A204.1 (cell line): Measurements from ENCODE around the gene PRR33.

Experiments used
- FAIRE-seq: peaks from 2 replicates; lab custom pipeline; 2012; peaks lifted over from hg19 to GRCh38; lab: Jason Lieb, UNC

The PRR33 gene

GRCh38 chr11:1927848-1928469 lies 36.3 kb upstream of the PRR33 start:
- no peak for FAIRE-seq

- no peak for FAIRE-seq
Measured at GRCh38 chr11:1927026-1927847, 35.5 kb upstream of the PRR33 start.

GRCh38 chr11:1926156-1927025 lies 34.7 kb upstream of the PRR33 start:
- FAIRE-seq: no peak

DNA sequence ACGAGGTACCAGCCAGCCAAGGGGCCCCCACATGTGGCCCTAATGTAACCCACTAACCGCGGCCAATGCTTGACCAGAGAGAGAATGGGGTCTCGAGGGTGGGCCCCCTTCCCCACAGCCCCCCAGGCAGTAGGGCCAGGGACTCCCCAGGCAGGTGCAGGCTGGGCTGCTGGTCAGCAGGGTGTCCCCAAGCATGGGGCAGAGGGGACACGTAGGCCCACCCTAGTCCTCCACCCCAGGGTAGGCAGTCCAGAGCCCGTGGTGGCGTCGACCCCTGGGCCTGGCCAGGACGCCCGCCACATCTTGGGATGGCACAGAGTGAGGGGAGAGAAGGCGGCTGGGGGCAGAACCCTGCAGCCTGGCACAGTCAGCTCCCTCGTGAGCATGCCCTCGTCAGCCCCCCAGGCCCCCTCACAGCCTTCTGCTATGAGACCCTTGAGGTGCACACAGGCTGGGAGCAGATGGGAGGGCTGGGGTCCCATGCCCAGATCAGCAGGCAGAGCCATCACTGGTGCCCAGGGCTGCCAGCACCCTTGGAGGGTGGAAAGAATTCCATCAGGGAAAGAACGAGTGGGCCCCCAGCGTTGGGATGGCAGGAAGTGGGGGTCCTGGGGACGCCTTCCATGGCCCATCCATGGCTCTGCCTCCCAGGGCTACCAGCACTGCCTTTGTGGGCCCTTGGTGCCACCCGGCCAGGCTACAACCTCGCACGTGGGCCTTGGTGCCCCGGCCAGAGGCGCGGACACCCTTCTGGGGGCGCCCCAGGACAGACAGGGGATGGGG lies 33.9 kb upstream of the PRR33 start:
- no peak for FAIRE-seq

DNA sequence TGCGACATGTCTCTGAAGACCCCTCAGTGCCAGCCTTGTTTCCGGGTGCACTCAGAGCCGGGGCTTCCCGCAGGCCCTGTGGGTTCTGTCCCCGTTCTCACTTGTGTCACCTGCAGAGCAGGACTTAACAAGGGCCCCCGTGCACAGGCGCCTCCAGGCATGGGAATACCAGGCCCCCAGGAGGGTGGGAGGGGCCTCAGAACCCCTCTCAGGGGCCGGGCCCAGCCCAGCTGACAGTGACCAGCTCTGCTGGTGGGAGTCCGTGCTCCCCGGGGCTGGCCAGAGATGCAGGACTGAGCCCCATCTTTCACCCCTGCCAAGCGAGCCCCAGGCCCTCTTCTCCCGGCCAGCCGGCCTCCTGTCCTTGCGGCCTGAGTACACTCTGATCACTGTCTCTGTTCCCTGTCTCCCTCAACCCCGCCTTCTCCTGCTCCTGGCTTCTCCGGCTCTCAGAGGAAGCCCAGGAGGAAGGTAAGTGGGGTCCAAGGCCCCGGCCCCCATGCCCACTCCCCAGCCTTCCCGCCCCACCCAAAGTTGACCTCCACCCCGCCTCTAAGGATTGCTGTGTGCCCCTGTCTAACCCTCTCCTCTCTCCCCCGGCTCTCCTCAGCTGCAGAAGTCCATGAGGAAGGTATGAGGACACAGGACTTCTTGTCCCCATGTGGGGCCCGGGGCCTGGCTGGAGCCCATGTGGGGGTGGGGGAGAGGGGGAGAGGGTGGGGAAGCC lies 33.1 kb upstream of the PRR33 start:
- no peak for FAIRE-seq

DNA sequence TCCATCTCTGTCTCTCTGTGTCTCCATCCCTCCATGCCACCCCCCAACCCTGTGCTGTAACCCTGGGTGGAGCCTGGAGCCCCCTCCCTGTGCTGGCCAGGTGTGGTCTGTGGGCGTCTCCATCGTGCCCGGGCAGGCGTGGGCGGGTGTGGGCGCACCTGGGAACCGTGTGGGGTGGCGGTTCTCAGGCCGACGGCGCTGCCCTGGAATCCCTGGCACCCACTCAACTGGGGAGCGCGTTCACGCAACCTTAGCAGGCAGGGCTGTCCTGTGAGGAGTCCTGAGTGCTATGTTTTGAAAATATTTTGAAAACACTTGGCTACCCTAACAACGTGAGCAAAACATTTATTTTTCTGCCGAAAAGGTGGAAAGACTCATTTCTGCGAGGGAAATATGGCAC lies 32.5 kb upstream of the PRR33 start:
- no peak for FAIRE-seq

GRCh38 chr11:1923201-1923956 lies 31.7 kb upstream of the PRR33 start:
- no peak for FAIRE-seq

DNA sequence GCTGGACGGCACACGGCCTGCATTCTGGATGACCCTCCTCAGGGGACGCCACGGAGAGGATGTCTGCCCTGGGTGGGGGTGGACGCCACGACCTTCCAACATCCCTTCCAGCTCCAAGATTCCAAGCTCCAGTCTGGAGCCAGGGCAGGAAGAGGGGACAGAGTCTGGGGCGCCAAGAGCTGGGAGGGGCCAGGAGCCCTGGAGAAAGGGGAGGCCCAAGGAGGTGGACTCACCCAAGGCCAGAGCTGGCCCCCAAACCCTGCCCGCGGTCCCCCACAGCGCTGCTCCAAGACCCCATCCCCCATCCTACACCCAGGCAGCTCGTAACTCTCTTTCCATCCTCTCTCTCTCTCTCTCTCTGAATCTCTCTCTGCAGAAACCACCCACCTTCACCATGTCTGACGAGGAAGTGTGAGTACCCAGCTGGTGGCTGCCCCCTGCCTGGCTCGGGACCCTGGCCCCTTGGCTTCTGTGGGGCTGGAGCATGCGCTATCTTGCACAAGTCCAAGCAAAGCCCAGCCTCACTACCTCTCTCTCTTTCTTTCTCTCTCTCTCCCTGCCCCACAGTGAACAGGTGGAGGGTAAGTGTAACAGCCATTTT lies 30.9 kb upstream of the PRR33 start:
- no peak for FAIRE-seq

GRCh38 chr11:1921574-1922141 lies 30.0 kb upstream of the PRR33 start:
- FAIRE-seq: no peak

DNA sequence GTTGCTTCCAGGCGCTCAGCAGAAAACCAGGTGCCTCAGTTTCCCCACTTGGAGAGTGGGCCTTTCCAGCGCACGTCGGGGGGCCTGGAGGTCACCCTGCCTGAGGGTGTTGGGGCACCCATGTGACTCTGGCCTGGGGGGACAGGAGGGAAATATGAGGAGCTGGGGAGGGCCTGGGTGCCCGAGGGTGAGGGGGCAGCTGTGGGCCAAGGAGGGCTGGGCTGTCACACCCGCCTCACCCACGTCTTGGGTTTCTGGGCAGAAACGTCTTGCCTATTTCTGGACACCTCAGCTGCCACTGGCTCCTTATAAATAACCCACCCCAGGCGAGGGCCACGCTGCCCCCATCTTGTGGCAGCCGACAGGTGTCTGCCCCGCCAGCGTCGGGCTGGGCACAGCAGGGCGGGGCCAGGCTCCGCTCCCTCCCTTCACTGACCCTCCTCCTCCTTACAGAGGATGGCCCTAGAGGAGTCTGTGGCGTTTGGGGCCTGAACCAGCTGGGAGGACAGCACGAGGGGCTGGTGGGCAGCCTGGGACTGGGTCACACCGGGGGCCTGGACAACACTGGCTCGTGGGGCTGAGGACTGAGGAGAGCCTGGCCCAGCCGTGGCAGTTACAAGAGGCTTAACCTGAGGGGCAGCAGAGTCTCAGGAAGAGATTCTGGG lies 29.3 kb upstream of the PRR33 start:
- no peak for FAIRE-seq

DNA sequence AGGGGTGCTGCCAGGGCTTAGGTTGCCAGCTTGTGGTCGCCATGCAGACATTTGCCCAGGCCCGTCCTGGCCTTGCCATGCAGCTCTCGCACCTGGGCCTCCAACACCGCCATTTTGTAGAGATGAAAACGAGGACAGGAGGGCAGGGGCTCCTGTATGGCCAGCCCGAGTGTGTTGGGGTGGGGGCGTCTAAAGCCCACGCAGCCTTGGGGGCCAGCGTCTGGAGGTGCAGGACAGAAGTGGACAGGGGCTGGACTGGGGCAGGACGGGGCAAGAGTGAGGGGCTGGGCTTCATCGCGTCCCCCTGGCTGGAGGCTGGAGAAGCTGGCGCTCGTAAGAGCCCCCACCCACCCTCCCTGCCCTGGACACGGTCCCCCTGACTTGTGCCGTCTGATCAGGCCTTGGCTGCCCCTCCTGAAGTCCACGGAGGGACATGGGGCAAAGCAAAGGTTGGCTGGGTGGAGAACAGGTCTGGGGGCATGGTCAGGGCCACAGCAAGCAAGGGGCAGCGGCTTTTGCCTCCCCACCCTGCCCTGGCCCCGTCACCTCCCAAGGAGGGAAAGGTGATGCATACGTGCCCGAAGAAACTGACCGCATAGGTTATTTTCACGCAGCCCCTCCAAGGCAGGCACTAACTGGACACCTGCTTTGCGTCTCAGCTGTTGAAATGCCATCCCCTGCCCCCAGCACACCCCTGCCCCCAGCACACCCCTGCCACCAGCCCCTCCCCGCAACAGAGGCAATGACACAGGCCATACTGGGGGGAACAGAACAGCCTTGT lies 28.6 kb upstream of the PRR33 start:
- FAIRE-seq: no peak

- FAIRE-seq: no peak
Measured at GRCh38 chr11:1919391-1920127, 27.9 kb upstream of the PRR33 start, which contains the start of gene TNNT3. TNNT3 (plus strand) TSS chr11:1919703; CDS start chr11:1922875, 3,172 bp downstream.

GRCh38 chr11:1918436-1919315 lies 27.0 kb upstream of the PRR33 start:
- FAIRE-seq: no peak

DNA sequence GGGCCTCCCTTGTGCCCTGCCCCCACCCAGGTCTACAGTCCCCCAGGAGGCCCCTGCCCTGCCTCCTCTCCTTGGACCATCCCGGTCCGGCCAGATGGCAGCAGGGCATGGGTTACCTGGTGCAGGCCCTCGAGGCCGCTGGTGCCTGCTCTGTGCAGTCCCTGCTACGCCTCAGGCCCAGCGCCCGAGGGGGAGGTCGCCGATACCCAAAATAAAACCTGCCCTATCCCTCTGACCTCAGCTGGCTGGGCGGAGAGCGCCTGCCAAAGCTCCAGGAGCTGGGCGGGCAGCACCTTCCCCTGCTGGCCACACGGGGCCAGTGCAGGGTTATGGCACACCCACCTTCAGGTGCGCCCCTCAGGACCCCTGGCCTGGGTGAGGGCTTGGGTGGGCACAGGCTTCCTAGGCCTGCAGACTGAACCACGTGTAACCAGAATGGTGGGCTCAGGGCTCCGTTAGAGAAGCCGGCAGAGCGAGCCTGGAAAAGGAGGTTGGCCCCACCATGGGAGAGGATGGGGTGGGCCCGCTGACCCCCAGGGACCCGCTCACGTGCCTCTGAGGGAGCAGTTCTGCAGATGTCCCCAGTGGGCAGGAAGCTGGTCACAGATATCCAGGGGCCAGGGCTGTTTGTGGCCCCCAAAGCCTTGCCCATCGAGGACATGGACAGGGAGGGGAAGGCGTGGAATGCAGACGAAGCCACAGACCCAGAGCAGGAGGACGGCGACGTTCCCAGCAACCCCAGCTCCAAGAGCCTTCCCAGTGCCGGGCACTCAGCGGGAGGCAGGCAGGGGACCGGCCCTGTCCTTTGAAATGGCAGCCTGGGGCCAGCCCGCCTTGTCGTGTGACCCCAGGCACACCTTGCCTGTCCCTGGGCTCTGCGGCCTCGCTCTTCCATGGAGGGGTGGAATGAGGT lies 26.1 kb upstream of the PRR33 start:
- FAIRE-seq: no peak

DNA sequence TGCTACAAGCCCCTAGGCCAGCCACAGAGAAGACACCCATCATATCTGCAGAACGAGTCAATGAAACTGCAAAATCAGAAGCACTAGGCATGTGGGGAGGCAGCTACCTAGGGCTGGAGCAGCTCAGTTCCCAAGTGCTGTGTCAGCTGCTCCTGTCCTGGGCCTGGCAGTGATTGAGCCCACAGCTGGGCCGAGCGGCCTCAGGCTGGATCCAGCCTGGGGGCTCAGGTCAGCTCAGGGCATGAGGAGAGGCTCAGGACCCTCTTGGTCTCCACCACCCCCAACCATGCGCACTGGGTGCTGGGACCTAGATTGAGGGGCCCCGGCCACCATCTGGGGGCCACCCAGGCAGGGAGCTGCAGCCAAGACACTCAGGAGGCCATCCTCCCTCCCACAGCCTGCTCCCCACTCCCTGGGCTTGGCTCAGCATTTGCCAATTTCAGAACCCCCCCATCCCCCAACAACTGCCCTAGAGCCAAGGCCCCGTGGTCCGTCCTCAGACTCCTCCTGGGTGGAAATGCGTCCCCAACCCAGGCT lies 25.4 kb upstream of the PRR33 start:
- no peak for FAIRE-seq
